Measurements from ENCODE around the gene PRKN. TPM values are rescaled to one million over a fixed set of nuclear protein-coding genes. Genes with fewer than 3 reads are reported as not detected.

Gene PRKN
- total RNA-seq, 4 donors from 2014 or later = 5.2 to 121 (median 6.9) TPM

DNA sequence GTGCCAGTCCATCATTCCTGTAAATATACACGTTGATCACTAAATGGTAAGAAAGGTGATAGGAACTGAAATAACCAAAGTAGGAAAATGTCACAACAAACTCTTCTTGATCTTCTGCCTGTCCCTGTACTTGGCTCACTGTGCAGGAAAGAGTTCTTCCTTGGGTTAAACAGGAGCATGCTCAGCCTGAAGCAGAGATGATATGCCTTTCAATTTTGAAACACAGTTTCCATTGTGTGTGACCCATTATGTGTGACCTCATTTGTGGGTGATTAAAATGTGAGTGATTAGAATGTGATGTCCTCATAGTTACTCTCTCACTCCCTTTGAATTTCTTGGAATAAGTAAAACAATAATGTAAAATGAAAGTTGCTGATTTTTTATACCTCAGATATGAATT lies 1026.5 kb downstream of the PRKN start:
- no peak overlapping the region for H3K4me3 ChIP-seq (replicated peaks in 1 of 3)
- no peak for DNase-seq
- intact Hi-C loops (cut with DNase I) = no loop called here
- no peaks in the 10 kb centered on the region for H3K27me3 ChIP-seq
- H3K4me1 ChIP-seq = no peaks in the 10 kb centered on the region
- TF ChIP-seq CTCF (IDR thresholded peaks at IDR 0.05) = no peak
- TF ChIP-seq POLR2A (IDR thresholded peaks at IDR 0.05) = no peak
- WGBS, 2 donors = 67 to 82% methylated on average over 1 of the region's 1 CpG
- H3K36me3 ChIP-seq = no peaks in the 10 kb centered on the region
- H3K27ac ChIP-seq = no peak overlapping the region
- no peaks in the 10 kb centered on the region for H3K9me3 ChIP-seq

- intact Hi-C loops (cut with DNase I) = loop anchor here (10.0 kb wide), 1 partner anchor 282 kb away; no protein-coding TSS in a partner anchor
- Histone ChIP-seq H3K4me3 (replicated peaks in 1 of 3) (no peak overlapping the region), H3K4me1 (no peaks in the 10 kb centered on the region), H3K27ac (no peak overlapping the region), H3K27me3 (no peaks in the 10 kb centered on the region), H3K36me3 (no peaks in the 10 kb centered on the region), H3K9me3 (no peaks in the 10 kb centered on the region)
- 60 to 75% methylated on average over 2 of the region's 2 CpGs for WGBS, 2 donors
- DNase-seq = no peak
- TF ChIP-seq CTCF (IDR thresholded peaks at IDR 0.05) (no peak), POLR2A (IDR thresholded peaks at IDR 0.05) (no peak)
Measured at GRCh38 chr6:161696801-161697200, 1030.8 kb downstream of the PRKN start.

DNA sequence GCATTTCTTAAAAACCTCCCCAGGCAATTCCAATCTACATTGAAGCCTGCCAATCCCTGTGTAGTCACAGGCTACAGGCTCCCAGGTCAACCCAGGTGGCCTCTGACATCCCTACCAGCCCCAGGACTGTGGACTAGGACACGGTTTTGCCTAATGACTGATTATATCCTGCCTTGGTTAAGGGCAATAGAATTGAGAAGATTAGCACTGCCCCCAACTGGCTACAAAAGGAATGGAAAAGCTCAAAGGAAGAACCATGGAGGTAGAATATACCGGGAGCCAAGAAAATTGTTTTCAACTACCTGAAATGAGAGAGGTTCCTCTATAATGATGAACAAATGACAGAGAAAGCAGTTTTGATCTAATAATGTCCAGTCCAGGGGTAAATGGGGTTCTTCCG lies 1032.6 kb downstream of the PRKN start:
- no peak for TF ChIP-seq POLR2A (IDR thresholded peaks at IDR 0.05)
- peak in 3 of 6 experiments; percentile 29 to 45 (median 37) for TF ChIP-seq CTCF (IDR thresholded peaks at IDR 0.05)
- no peak overlapping the region for H3K27ac ChIP-seq

GRCh38 chr6:161686655-161687054 lies 1040.9 kb downstream of the PRKN start:
- intact Hi-C loops (cut with DNase I) = no loop called here
- no peak for TF ChIP-seq CTCF (IDR thresholded peaks at IDR 0.05)
- TF ChIP-seq POLR2A (IDR thresholded peaks at IDR 0.05) = no peak
- Histone ChIP-seq H3K27me3 (no peaks in the 10 kb centered on the region), H3K4me3 (replicated peaks in 1 of 3) (no peak overlapping the region), H3K9me3 (no peaks in the 10 kb centered on the region), H3K36me3 (no peaks in the 10 kb centered on the region), H3K4me1 (no peaks in the 10 kb centered on the region), H3K27ac (no peak overlapping the region)
- 82 to 85% methylated on average over 4 of the region's 4 CpGs for WGBS, 2 donors
- no peak for DNase-seq

More for the DNA sequence above, 1032.6 kb downstream of the PRKN start:
- Histone ChIP-seq H3K9me3 (no peaks in the 10 kb centered on the region), H3K36me3 (no peaks in the 10 kb centered on the region), H3K4me3 (replicated peaks in 1 of 3) (no peak overlapping the region), H3K4me1 (no peaks in the 10 kb centered on the region), H3K27me3 (no peaks in the 10 kb centered on the region)
- intact Hi-C loops (cut with DNase I) = loop anchor here (10.0 kb wide), 1 partner anchor 280 kb away; no protein-coding TSS in a partner anchor
- 61 to 67% methylated on average over 3 of the region's 3 CpGs for WGBS, 2 donors
- DNase-seq = no peak

DNA sequence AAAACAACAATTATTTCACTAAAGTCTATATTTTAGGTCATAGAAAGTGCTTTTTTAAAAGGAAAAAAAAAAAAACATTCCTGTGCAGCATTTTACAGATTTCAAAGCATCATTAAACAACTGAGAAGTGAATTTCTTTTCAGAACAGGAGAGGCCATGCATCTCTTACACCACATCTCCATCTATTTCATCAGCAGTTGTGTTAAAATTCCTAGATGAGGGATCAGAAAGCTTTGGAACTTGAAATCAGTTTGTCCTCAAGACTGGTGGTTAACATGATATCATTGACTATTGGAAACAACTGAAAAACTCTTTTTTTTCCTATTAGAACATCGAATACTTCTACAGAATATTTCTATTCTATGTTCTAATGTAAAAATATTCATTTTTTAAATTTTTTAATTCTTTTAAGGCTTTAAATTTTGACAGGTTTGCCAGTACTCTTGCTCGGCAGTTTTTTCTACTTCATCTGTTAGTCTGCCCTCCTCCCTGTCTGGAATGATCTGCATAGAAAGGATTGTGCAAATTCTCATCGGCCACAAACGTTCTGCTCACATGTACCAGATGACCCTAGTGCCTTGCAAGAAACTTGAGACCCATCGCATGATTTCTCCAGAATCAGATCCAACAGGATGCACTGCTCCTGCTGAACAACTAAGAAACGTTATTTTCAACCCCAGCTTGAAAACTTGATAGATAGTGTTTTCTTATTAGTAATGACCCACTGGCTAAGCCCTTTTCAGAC lies 1042.7 kb downstream of the PRKN start:
- intact Hi-C loops (cut with DNase I) = no loop called here
- WGBS, 2 donors = 67 to 71% methylated on average over 6 of the region's 6 CpGs
- Histone ChIP-seq H3K27ac (no peak overlapping the region), H3K4me3 (replicated peaks in 1 of 3) (no peak overlapping the region), H3K9me3 (no peaks in the 10 kb centered on the region), H3K27me3 (no peaks in the 10 kb centered on the region), H3K4me1 (no peaks in the 10 kb centered on the region), H3K36me3 (no peaks in the 10 kb centered on the region)
- no peak for DNase-seq
- TF ChIP-seq POLR2A (IDR thresholded peaks at IDR 0.05) (no peak), CTCF (IDR thresholded peaks at IDR 0.05) (no peak)

Measured in thyroid gland (tissue), 4 donors.